CD4-positive, alpha-beta memory T cell (primary cell): ENCODE measurements around the gene DUS1L. TPM values are rescaled to one million over a fixed set of nuclear protein-coding genes. Genes with fewer than 3 reads are reported as not detected.
A peak's percentile ranks its signal among the peaks of the same experiment; 100 is the strongest.

Experiments
- CTCF ChIA-PET: fragments of 350-600 bp; sonication (Branson Sonifier 250); formaldehyde crosslinking; loops from one replicate; lab custom pipeline; 2021; ENCODE audit warnings: inconsistent platforms; ENCODE audit not compliant: partially characterized antibody; lab: Charles Lee
- POLR2A ChIA-PET: fragments of 350-600 bp; sonication (Branson Sonifier 250); formaldehyde crosslinking; loops from one replicate; lab custom pipeline; 2021; ENCODE audit not compliant: partially characterized antibody; lab: Charles Lee
- DNase-seq, 5 donors: peaks; one replicate each; pipeline versions ENCODE4 v3.0.0 to v3.0.0-alpha.2; 2020 to 2022; ENCODE audit warnings: mixed read lengths in 1 of 5
- H3K27ac ChIP-seq: one replicate; pipeline ENCODE4 v1.7.0; 2013; ENCODE audit warnings: low read depth, low read length
- H3K27me3 ChIP-seq: 2 replicates; pipeline ENCODE4 v1.7.0; 2013; ENCODE audit warnings: mild to moderate bottlenecking, low read length, moderate library complexity; ENCODE audit not compliant: insufficient read depth
- H3K36me3 ChIP-seq: 2 replicates; pipeline ENCODE4 v1.7.0; 2013; ENCODE audit warnings: mild to moderate bottlenecking, low read length, moderate library complexity; ENCODE audit not compliant: insufficient read depth
- H3K4me1 ChIP-seq: 2 replicates; pipeline ENCODE4 v1.7.0; 2013; ENCODE audit warnings: mild to moderate bottlenecking, low read length, moderate library complexity; ENCODE audit not compliant: insufficient read depth
- H3K4me3 ChIP-seq, 2 donors: one replicate each; pipeline ENCODE4 v1.7.0; 2013; ENCODE audit warnings: low read length in 2 of 2, mild to moderate bottlenecking in 1 of 2
- H3K9me3 ChIP-seq, 2 donors: one replicate each; pipeline ENCODE4 v1.7.0; 2013; ENCODE audit warnings: low read length in 2 of 2, control low read depth in 1 of 2; ENCODE audit not compliant: control insufficient read depth in 1 of 2
- H3K27ac Mint-ChIP-seq, 7 donors: one replicate each; pipeline ENCODE4 v1.8.0; 2020 to 2021; ENCODE audit warnings: mixed read lengths in 7 of 7, mild to moderate bottlenecking in 6 of 7, inconsistent platforms in 3 of 7, moderate library complexity in 3 of 7
- H3K27me3 Mint-ChIP-seq, 2 donors: one replicate each; pipeline ENCODE4 v1.8.0; 2020 to 2021; ENCODE audit warnings: mixed read lengths in 2 of 2
- H3K36me3 Mint-ChIP-seq, 2 donors: one replicate each; pipeline ENCODE4 v1.8.0; 2020 to 2021; ENCODE audit warnings: mixed read lengths in 2 of 2, inconsistent platforms in 1 of 2, mild to moderate bottlenecking in 1 of 2
- H3K4me1 Mint-ChIP-seq, 4 donors: one replicate each; pipeline ENCODE4 v1.8.0; 2020 to 2021; ENCODE audit warnings: mixed read lengths in 4 of 4, mild to moderate bottlenecking in 1 of 4
- H3K4me3 Mint-ChIP-seq, 8 donors: one replicate each; pipeline ENCODE4 v1.8.0; 2020 to 2021; ENCODE audit warnings: mixed read lengths in 8 of 8, mild to moderate bottlenecking in 7 of 8, moderate library complexity in 6 of 8, inconsistent platforms in 3 of 8
- H3K9me3 Mint-ChIP-seq, 8 donors: one replicate each; pipeline ENCODE4 v1.8.0; 2020 to 2021; ENCODE audit warnings: mixed read lengths in 8 of 8, mild to moderate bottlenecking in 5 of 8, inconsistent platforms in 3 of 8, moderate library complexity in 1 of 8
- intact Hi-C: fragments of 100-400 bp; cut with micrococcal nuclease; formaldehyde crosslinking; loops from one replicate; pipeline ENCODE4 v1.15.1; 2023
- polyA plus RNA-seq, 2 donors: library from polyadenylated mRNA; unstranded; fragments of 300-500 nt; fragmentation: Illumina TruSeq; gene quantifications; one replicate each; pipeline ENCODE4 v1.2.3, GENCODE V29; 2021
- total RNA-seq, 2 experiments: library from RNA; stranded (reverse); gene quantifications; one replicate each; pipeline ENCODE4 v1.2.3, GENCODE V29; 2021

DUS1L gene
- total and polyA plus RNA-seq, 4 experiments from 2014 or later, result 48.1 to 141 (median 139) TPM

DNA sequence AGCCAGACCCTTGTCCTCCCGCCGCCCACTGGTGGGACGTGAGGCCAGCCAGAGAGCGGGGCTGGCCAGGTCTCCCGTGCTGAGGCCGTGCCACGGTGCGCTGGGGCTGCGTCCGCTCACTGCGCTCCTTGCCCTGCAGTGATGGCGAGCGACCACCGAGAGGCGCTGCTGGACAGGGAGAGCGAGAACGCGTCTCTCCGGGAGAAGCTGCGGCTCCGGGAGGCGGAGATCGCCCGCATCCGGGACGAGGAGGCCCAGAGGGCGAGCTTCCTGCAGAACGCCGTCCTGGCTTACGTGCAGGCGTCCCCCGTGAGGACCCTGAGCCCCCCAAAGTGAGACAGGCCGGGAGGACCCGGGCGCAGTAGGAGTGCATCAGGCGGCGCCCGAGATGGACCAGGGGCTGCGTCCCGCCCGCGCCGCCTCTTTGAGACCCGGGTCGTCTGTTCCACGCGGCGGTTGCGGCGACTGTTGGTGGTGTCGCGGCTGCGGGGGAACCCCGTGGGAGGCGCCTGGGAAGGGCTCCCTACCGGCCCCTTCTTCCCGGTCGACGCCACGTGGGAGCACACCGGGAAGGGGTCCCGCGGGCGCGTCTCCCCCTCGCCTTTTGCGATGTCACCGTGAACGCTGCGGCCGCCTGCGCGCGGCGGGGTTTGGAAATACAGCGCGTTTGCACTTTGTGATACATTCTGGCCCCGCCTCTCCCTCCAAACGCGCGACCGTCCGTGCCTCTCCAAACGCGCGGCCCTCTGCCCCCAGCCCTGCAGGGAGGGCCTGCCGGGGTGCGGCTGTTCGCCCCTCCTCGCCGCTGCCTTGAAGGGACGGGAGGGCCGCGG lies 34.9 kb downstream of the DUS1L start:
- no peaks in the 10 kb centered on the region for H3K9me3 ChIP-seq
- no peaks in the 10 kb centered on the region for H3K9me3 Mint-ChIP-seq
- H3K27ac Mint-ChIP-seq, result peak overlapping the region in 6 of 7 donors; percentile 48 to 91 (median 76)
- H3K4me1 Mint-ChIP-seq, result peaks cover 5 to 14% (median 10%) of the 10 kb centered on the region in 4 donors
- H3K4me1 ChIP-seq, result peaks cover 13% of the 10 kb centered on the region
- H3K36me3 Mint-ChIP-seq, result peaks cover 0 to 5% of the 10 kb centered on the region in 2 donors
- peak overlapping the region in 1 of 2 donors; percentile 46 for H3K4me3 ChIP-seq
- no peaks in the 10 kb centered on the region for H3K36me3 ChIP-seq
- no peak overlapping the region for H3K27ac ChIP-seq
- no peaks in the 10 kb centered on the region for H3K27me3 ChIP-seq
- H3K27me3 Mint-ChIP-seq, result no peaks in the 10 kb centered on the region
- ChIA-PET CTCF (interaction anchor here (0.6 to 4.1 kb wide), 28 partner anchors 9 to 291 kb away, joined by 3 to 70 read pairs (median 5); partner anchors contain the start of gene CENPX), POLR2A (interaction anchor here (0.7 to 3.2 kb wide), 20 partner anchors 9 to 488 kb away, joined by 3 to 28 read pairs (median 6); partner anchors contain the start of genes CENPX, DUS1L, FASN and GPS1)
- H3K4me3 Mint-ChIP-seq, result peak overlapping the region; percentile 79 to 89 (median 86)
- intact Hi-C loops, result loop anchor here (1.0 to 10.0 kb wide), 4 partner anchors 124 to 520 kb away; partner anchors contain the start of genes HEXD and OGFOD3
- DNase-seq, result peak; percentile 78 to 88 (median 85)

DNA sequence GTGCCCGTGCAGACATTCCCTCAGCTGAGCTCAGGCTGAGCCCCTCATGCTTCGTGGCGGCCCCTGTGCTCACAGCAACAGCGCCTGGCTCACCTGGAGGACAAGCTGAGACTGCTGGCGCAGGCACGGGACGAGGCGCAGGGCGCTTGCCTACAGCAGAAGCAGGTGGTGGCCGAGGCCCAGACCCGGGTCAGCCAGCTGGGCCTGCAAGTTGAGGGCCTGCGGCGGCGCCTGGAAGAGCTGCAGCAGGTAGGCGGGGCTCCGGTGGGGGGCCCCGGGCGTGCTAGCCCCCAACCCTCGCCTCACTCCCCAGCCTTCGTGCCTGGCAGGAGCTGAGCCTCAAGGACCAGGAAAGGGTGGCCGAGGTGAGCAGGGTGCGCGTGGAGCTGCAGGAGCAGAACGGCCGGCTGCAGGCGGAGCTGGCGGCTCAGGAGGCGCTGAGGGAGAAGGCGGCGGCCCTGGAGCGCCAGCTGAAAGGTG lies 35.6 kb downstream of the DUS1L start:
- no peak for DNase-seq
- H3K27me3 ChIP-seq, result no peaks in the 10 kb centered on the region

DNA sequence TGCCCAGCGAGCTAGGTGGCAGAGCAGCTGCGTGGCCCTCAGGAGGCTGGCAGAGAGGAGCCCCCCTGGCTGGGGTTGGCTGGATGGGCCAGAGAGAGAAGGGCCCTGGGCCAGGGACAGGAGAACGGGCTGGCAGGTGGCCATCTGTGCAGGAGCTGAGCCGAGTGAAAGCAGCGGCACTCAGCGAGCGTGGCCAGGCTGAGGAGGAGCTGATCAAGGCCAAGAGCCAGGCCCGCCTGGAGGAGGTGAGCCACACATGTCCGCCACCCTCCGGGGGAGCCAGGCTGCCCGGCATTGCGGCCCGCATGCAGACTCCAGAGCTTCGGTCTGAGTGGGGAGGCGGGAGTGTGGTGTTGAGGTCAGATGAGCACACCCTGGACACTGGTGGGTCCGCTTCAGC lies 36.2 kb downstream of the DUS1L start:
- Histone ChIP-seq H3K27ac (no peak overlapping the region), H3K27me3 (no peaks in the 10 kb centered on the region), H3K9me3 (no peaks in the 10 kb centered on the region), H3K36me3 (no peaks in the 10 kb centered on the region), H3K4me1 (peaks cover 12% of the 10 kb centered on the region), H3K4me3 (no peak overlapping the region)
- peak overlapping the region in 2 of 7 donors; percentile 64 to 81 for H3K27ac Mint-ChIP-seq
- ChIA-PET CTCF (interaction anchor here (1.0 to 4.1 kb wide), 16 partner anchors 8 to 292 kb away, joined by 4 to 70 read pairs (median 7); partner anchors contain the start of gene CENPX), POLR2A (interaction anchor here (0.9 to 3.2 kb wide), 12 partner anchors 8 to 200 kb away, joined by 3 to 28 read pairs (median 6); partner anchors contain the start of genes CENPX, DUS1L, FASN and SLC16A3)
- H3K4me1 Mint-ChIP-seq, result peaks cover 3 to 8% (median 5%) of the 10 kb centered on the region in 4 donors
- H3K4me3 Mint-ChIP-seq, result peak overlapping the region in 4 of 8 donors; percentile 39 to 60 (median 54)
- intact Hi-C loops, result no loop called here
- no peaks in the 10 kb centered on the region for H3K9me3 Mint-ChIP-seq
- H3K27me3 Mint-ChIP-seq, result no peaks in the 10 kb centered on the region
- H3K36me3 Mint-ChIP-seq, result no peaks in the 10 kb centered on the region
- DNase-seq, result no peak

More for the DNA sequence above, 35.6 kb downstream of the DUS1L start:
- Mint-ChIP-seq H3K27ac (no peak overlapping the region), H3K4me1 (peaks cover 3 to 10% (median 6%) of the 10 kb centered on the region in 4 donors), H3K36me3 (peaks cover 0 to under 1% of the 10 kb centered on the region in 2 donors), H3K9me3 (no peaks in the 10 kb centered on the region), H3K4me3 (peak overlapping the region in 1 of 8 donors; percentile 85), H3K27me3 (no peaks in the 10 kb centered on the region)
- H3K36me3 ChIP-seq, result no peaks in the 10 kb centered on the region
- H3K4me3 ChIP-seq, result no peak overlapping the region
- H3K27ac ChIP-seq, result no peak overlapping the region
- POLR2A ChIA-PET, result interaction anchor here (0.7 to 3.2 kb wide), 20 partner anchors 8 to 489 kb away, joined by 3 to 28 read pairs (median 5); partner anchors contain the start of genes CENPX, DUS1L, FASN and GPS1
- CTCF ChIA-PET, result interaction anchor here (0.8 to 4.1 kb wide), 26 partner anchors 9 to 292 kb away, joined by 3 to 70 read pairs (median 5); partner anchors contain the start of gene CENPX
- intact Hi-C loops, result loop anchor here (1.0 to 10.0 kb wide), 4 partner anchors 124 to 521 kb away; partner anchors contain the start of genes HEXD and OGFOD3
- no peaks in the 10 kb centered on the region for H3K9me3 ChIP-seq
- peaks cover 12% of the 10 kb centered on the region for H3K4me1 ChIP-seq

DNA sequence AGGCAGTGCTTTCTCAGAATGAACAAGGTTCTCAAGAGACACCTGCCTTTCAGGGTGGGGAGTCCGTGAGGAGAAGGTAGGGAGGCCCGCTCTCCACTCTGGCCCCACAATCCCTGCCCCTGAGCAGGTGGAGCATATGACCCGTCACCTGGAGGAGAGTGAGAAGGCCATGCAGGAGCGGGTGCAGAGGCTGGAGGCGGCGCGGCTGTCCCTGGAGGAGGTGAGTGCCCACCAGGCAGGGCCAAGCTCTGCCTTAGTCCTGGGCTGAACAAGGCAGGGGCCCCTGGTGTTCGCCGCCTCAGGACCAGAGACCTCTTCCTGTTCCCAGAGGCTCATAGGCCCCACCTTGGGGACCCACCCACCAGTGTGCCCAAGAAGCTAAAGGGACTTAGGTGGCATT lies 36.6 kb downstream of the DUS1L start:
- no peak overlapping the region for H3K27ac Mint-ChIP-seq
- POLR2A ChIA-PET, result interaction anchor here (0.9 to 3.2 kb wide), 7 partner anchors 22 to 123 kb away, joined by 3 to 28 read pairs (median 3); partner anchors contain the start of genes DUS1L and FASN
- no peak for DNase-seq

DNA sequence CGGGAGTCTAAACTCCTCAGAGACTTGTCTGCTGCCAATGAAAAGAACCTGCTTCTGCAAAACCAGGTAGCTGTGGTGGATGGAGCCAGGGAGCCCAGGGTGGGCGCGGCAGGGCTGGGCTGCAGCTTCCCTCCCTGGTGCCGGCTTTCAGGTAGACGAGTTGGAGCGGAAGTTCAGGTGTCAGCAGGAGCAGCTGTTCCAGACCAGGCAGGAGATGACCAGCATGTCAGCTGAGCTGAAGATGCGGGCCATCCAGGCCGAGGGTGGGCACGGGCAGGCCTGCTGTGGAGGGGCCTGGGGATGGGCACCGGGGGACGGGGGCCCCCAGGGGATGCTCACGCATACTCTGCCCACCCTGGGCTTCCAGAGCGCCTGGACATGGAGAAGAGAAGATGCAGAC lies 37.4 kb downstream of the DUS1L start:
- POLR2A ChIA-PET, result interaction anchor here (0.7 to 1.6 kb wide), 3 partner anchors 23 to 126 kb away, joined by 3 to 5 read pairs (median 3); partner anchors contain the start of gene DUS1L
- Mint-ChIP-seq H3K27me3 (no peaks in the 10 kb centered on the region), H3K4me1 (peaks cover 4 to 15% (median 6%) of the 10 kb centered on the region in 4 donors), H3K27ac (no peak overlapping the region), H3K4me3 (no peak overlapping the region), H3K9me3 (no peaks in the 10 kb centered on the region), H3K36me3 (no peaks in the 10 kb centered on the region)
- Histone ChIP-seq H3K27me3 (no peaks in the 10 kb centered on the region), H3K36me3 (no peaks in the 10 kb centered on the region), H3K4me1 (peaks cover 21% of the 10 kb centered on the region), H3K9me3 (no peaks in the 10 kb centered on the region), H3K27ac (no peak overlapping the region), H3K4me3 (no peak overlapping the region)
- intact Hi-C loops, result no loop called here
- DNase-seq, result no peak
- CTCF ChIA-PET, result interaction anchor here (1.2 to 2.1 kb wide), 2 partner anchors 9 to 208 kb away, joined by 5 to 7 read pairs; partner anchors contain the start of gene DCXR

More for the DNA sequence above, 36.6 kb downstream of the DUS1L start:
- intact Hi-C loops, result no loop called here
- Histone ChIP-seq H3K4me3 (no peak overlapping the region), H3K27me3 (no peaks in the 10 kb centered on the region), H3K4me1 (peaks cover 16% of the 10 kb centered on the region), H3K9me3 (no peaks in the 10 kb centered on the region), H3K36me3 (no peaks in the 10 kb centered on the region), H3K27ac (no peak overlapping the region)
- H3K36me3 Mint-ChIP-seq, result no peaks in the 10 kb centered on the region
- H3K9me3 Mint-ChIP-seq, result no peaks in the 10 kb centered on the region
- no peaks in the 10 kb centered on the region for H3K27me3 Mint-ChIP-seq
- peaks cover 4 to 11% (median 5%) of the 10 kb centered on the region in 4 donors for H3K4me1 Mint-ChIP-seq
- CTCF ChIA-PET, result interaction anchor here (1.2 to 4.1 kb wide), 7 partner anchors 9 to 293 kb away, joined by 5 to 70 read pairs (median 9); partner anchors contain the start of gene DCXR
- no peak overlapping the region for H3K4me3 Mint-ChIP-seq

DNA sequence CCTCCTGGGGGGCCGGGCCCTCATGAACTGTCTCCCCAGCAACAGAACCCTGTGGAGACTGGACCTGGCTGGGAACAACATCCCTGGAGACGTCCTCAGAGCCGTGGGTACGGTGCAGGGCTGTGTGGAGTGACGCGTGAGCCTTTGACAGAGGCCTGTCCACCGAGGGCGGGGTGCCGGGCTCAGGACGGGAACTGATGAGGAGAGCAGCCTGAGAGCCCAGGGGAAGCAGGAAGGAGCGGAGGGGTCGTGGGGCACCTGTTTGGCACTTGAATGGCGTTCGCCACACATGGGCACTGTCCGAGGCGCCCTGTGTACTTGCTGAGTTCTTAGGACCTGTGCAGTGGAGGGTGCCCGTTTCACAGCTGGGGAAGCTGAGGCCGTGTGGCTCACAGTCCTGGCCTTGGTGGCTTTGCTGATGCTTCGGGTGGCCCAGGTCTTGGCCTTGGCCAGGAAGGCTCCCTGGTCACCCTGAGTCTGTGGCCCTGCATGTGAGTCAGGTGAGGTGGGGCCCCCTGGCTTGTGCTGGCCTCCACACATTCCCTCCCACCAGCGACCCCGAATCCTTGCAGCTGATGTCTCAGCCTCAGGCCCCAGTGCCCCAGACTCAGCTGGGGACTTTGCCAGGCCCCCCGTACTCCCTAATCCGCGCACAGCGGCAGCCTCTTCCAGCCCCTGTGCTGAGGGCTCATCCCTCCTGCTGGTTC lies 40.0 kb downstream of the DUS1L start:
- no peaks in the 10 kb centered on the region for H3K36me3 ChIP-seq
- H3K27ac ChIP-seq, result no peak overlapping the region
- H3K4me3 ChIP-seq, result no peak overlapping the region
- intact Hi-C loops, result no loop called here
- peaks cover 8 to 32% (median 18%) of the 10 kb centered on the region in 4 donors for H3K4me1 Mint-ChIP-seq
- H3K4me1 ChIP-seq, result peaks cover 34% of the 10 kb centered on the region
- no peaks in the 10 kb centered on the region for H3K27me3 ChIP-seq
- POLR2A ChIA-PET, result interaction anchor here (0.6 to 1.3 kb wide), 2 partner anchors 13 to 73 kb away, joined by 3 to 5 read pairs; no protein-coding TSS in a partner anchor
- no peak overlapping the region for H3K27ac Mint-ChIP-seq
- peaks cover 0 to 3% of the 10 kb centered on the region in 2 donors for H3K36me3 Mint-ChIP-seq
- H3K9me3 Mint-ChIP-seq, result no peaks in the 10 kb centered on the region
- H3K27me3 Mint-ChIP-seq, result no peaks in the 10 kb centered on the region
- DNase-seq, result no peak
- peak overlapping the region in 2 of 8 donors; percentile 6 to 15 for H3K4me3 Mint-ChIP-seq
- CTCF ChIA-PET, result interaction anchor here (1.0 to 2.6 kb wide), 3 partner anchors 12 to 296 kb away, joined by 3 to 9 read pairs (median 3); partner anchors contain the start of gene DCXR
- H3K9me3 ChIP-seq, result no peaks in the 10 kb centered on the region
